C4-2B (cell line): ENCODE data around the gene SEL1L2.

Experiments
- CTCF ChIP-seq: fragments of 450-650 bp; conservative IDR thresholded peaks from 2 replicates; pipeline ENCODE4 v1.5.1; 2017; ENCODE audit warnings: mild to moderate bottlenecking
- ZFX ChIP-seq: fragments of 450-650 bp; IDR thresholded peaks from 2 replicates; pipeline ENCODE4 v1.6.1; 2017

GRCh38 chr20:13821876-13822275, 168.5 kb downstream of the SEL1L2 start:
- TF ChIP-seq CTCF (no peak), ZFX (no peak)
